COR-L47 (cell line): ENCODE measurements around the gene CA10.
A peak's percentile ranks its signal among the peaks of the same experiment; 100 is the strongest.

Source experiments
- DNase-seq: peaks from one replicate; lab custom pipeline; 2025; lab: John Stamatoyannopoulos, UW

Gene CA10

GRCh38 chr17:51764387-51764971 is 394.0 kb downstream of the CA10 start:
- peak; percentile 27 for DNase-seq

- no peak for DNase-seq
These were observed 395.5 kb downstream of the CA10 start for GRCh38 chr17:51763058-51763457.

- DNase-seq: no peak
These were observed 397.4 kb downstream of the CA10 start for GRCh38 chr17:51761105-51761504.

- DNase-seq: no peak
These were observed 399.3 kb downstream of the CA10 start for GRCh38 chr17:51759260-51759659.

- DNase-seq: no peak
These were observed 407.4 kb downstream of the CA10 start for GRCh38 chr17:51751072-51751471.

GRCh38 chr17:51748749-51749604 is 409.5 kb downstream of the CA10 start:
- no peak for DNase-seq

- DNase-seq: no peak
These were observed 412.1 kb downstream of the CA10 start for GRCh38 chr17:51746421-51746820.

GRCh38 chr17:51745993-51746392 is 412.5 kb downstream of the CA10 start:
- DNase-seq: no peak

- no peak for DNase-seq
These were observed 415.0 kb downstream of the CA10 start for GRCh38 chr17:51743477-51743876.

GRCh38 chr17:51742571-51742970 is 415.9 kb downstream of the CA10 start:
- DNase-seq: no peak

- no peak for DNase-seq
These were observed 417.1 kb downstream of the CA10 start for GRCh38 chr17:51741458-51741857.

GRCh38 chr17:51740531-51740930 is 418.0 kb downstream of the CA10 start:
- DNase-seq: no peak

- peak; percentile 43 for DNase-seq
These were observed 419.1 kb downstream of the CA10 start for GRCh38 chr17:51739245-51739886.

- DNase-seq: no peak
These were observed 422.2 kb downstream of the CA10 start for GRCh38 chr17:51736356-51736755.

- no peak for DNase-seq
These were observed 423.5 kb downstream of the CA10 start for GRCh38 chr17:51734976-51735375.

- no peak for DNase-seq
These were observed 424.1 kb downstream of the CA10 start for GRCh38 chr17:51734462-51734861.

- DNase-seq: no peak
These were observed 425.3 kb downstream of the CA10 start for GRCh38 chr17:51733166-51733565.

GRCh38 chr17:51731941-51732722 is 426.4 kb downstream of the CA10 start:
- no peak for DNase-seq

- no peak for DNase-seq
These were observed 428.0 kb downstream of the CA10 start for GRCh38 chr17:51730303-51731050.

GRCh38 chr17:51725185-51725584 is 433.3 kb downstream of the CA10 start:
- no peak for DNase-seq

- no peak for DNase-seq
These were observed 434.4 kb downstream of the CA10 start for GRCh38 chr17:51724043-51724580.
